ENCODE data around the gene ZDHHC11. TPM values are rescaled to one million over a fixed set of nuclear protein-coding genes. Genes with fewer than 3 reads are reported as not detected.

Gene ZDHHC11
- total and polyA plus RNA-seq, 2 of the 4 experiments (the other 2 are of a cell fraction): 0.36 to 1.6 TPM

GRCh38 chr5:766666-767431 lies 83.9 kb downstream of the ZDHHC11 start:
- ATAC-seq (ENCODE audit: low read depth) (no peak), DNase-seq (no peak)
- Histone ChIP-seq H3K9ac (ENCODE audit: low read depth, low read length) (no peak overlapping the region), H3K27me3 (ENCODE audit: control insufficient read depth, insufficient read depth, low read length) (peaks cover 2% of the 10 kb centered on the region; the same call in 1 of the 2 replicates), H3K4me2 (ENCODE audit: low read depth, low read length) (no peak overlapping the region), H2BK20ac (ENCODE audit: low read depth, low read length) (no peak overlapping the region), H2AFZ (replicated peaks; ENCODE audit: low read length, poor library complexity) (no peak overlapping the region), H3K36me3 (ENCODE audit: control insufficient read depth, insufficient read depth, low read length) (no peaks in the 10 kb centered on the region), H3K4me1 (ENCODE audit: control insufficient read depth, insufficient read depth, low read length) (no peaks in the 10 kb centered on the region), H4K20me1 (ENCODE audit: insufficient read depth, low read length) (no peaks in the 10 kb centered on the region), H3K56ac (ENCODE audit: extremely low read depth, insufficient read depth, low read length) (no peak overlapping the region), H3K9me3 (ENCODE audit: control insufficient read depth, insufficient read depth, low read length) (peaks cover 4% of the 10 kb centered on the region; the same call in 1 of the 2 replicates), H3K27ac (ENCODE audit: insufficient read depth, low read length) (no peak overlapping the region), H3K4me3 (ENCODE audit: insufficient read depth, low read depth, low read length) (no peak overlapping the region), H3K14ac (replicated peaks; ENCODE audit: low read depth, low read length) (no peak overlapping the region), H3K9me1 (ENCODE audit: insufficient read depth, low read length) (no peaks in the 10 kb centered on the region), H2BK5ac (ENCODE audit: low read depth, low read length, poor library complexity, severe bottlenecking) (no peak overlapping the region), H2AK9ac (replicated peaks; ENCODE audit: low read depth, low read length, poor library complexity) (no peak overlapping the region), H2BK15ac (ENCODE audit: low read depth, low read length) (no peak overlapping the region), H2AK5ac (ENCODE audit: low read depth, low read length) (no peak overlapping the region), H4K91ac (ENCODE audit: insufficient read depth, low read depth, low read length) (no peak overlapping the region), H3K18ac (ENCODE audit: low read depth, low read length) (no peak overlapping the region), H3K23ac (ENCODE audit: low read depth, low read length) (no peak overlapping the region), H3K79me1 (ENCODE audit: low read depth in 1 of 2, low read length in 2 of 2) (no peaks in the 10 kb centered on the region), H3K4ac (ENCODE audit: low read depth, low read length) (no peak overlapping the region), H2BK120ac (ENCODE audit: low read depth, low read length) (no peak overlapping the region), H4K8ac (ENCODE audit: low read depth in 2 of 2, low read length in 2 of 2) (no peak overlapping the region), H4K5ac (ENCODE audit: low read depth, low read length) (no peak overlapping the region)
- POLR2A ChIA-PET (ENCODE audit: unreplicated experiment): no interaction called here
- CTCF ChIA-PET: no interaction called here
- no TSS peak for BruUV-seq (replicated peaks)
- intact Hi-C loops (cut with micrococcal nuclease): no loop called here
- WGBS, 2 experiments (ENCODE audit: extremely low coverage in 2 of 2, insufficient read length in 1 of 2): 70% methylated on average over 29 of the region's 32 CpGs; no CpG with 5 or more reads in 1 of the 2 experiments
- dilution Hi-C loops (cut with HindIII; ENCODE audit: low sequenced_read_pairs, unreplicated experiment): no loop called here
- TF ChIP-seq CEBPB (IDR thresholded peaks at IDR 0.05; ENCODE audit: low read depth, low read length) (no peak), POLR2A (IDR thresholded peaks at IDR 0.05; ENCODE audit: low read depth, low read length) (no peak), BHLHE40 (IDR thresholded peaks at IDR 0.05; ENCODE audit: low read depth, low read length) (no peak), MXI1 (IDR thresholded peaks at IDR 0.05; ENCODE audit: borderline replicate concordance, low read depth, low read length) (no peak), RAD21 (IDR thresholded peaks at IDR 0.05; ENCODE audit: low read length) (no peak)
- in situ Hi-C loops (cut with MboI; ENCODE audit: low sequenced_read_pairs): no loop called here
